ENCODE results near the gene SIGLEC7.

DNA sequence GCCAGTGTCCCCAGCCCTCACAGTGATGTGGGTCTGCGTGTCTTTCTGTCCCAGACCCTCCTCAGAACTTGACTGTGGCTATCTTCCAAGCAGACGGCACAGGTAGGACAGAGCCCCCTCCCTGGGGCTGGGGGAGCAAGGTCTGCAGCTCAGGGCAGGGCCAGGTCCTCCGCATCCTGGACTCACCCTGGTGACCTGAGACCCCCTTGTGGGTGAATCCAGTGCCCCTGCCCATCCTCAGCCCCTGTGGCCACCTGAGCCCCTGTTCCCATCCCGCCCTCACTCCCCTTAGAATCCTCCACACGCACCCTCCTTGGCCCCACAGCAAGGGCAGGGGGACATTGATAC is 43.7 kb downstream of the SIGLEC7 start:
- TF ChIP-seq POLR2A (IDR thresholded peaks at IDR 0.05), result no peak
- TF ChIP-seq, protein P1, sequence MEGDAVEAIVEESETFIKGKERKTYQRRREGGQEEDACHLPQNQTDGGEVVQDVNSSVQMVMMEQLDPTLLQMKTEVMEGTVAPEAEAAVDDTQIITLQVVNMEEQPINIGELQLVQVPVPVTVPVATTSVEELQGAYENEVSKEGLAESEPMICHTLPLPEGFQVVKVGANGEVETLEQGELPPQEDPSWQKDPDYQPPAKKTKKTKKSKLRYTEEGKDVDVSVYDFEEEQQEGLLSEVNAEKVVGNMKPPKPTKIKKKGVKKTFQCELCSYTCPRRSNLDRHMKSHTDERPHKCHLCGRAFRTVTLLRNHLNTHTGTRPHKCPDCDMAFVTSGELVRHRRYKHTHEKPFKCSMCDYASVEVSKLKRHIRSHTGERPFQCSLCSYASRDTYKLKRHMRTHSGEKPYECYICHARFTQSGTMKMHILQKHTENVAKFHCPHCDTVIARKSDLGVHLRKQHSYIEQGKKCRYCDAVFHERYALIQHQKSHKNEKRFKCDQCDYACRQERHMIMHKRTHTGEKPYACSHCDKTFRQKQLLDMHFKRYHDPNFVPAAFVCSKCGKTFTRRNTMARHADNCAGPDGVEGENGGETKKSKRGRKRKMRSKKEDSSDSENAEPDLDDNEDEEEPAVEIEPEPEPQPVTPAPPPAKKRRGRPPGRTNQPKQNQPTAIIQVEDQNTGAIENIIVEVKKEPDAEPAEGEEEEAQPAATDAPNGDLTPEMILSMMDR (IDR thresholded peaks at IDR 0.05), result no peak

Data from suprapubic skin (tissue), 3 donors.